Liver (tissue), 9 donors: ENCODE data around the gene AP2A2. TPM values are rescaled to one million over a fixed set of nuclear protein-coding genes. Genes with fewer than 3 reads are reported as not detected.
A peak's percentile ranks its signal among the peaks of the same experiment; 100 is the strongest.

Experiments
- DNase-seq: peaks from one replicate; pipeline ENCODE4 v3.0.0-alpha.2; 2017; ENCODE audit warnings: low spot score
- H3K27ac ChIP-seq, 2 donors: one replicate each; pipeline ENCODE4 v1.7.0; 2013; ENCODE audit warnings: inconsistent platforms in 2 of 2, low read length in 2 of 2, control low read depth in 1 of 2, low read depth in 1 of 2, mild to moderate bottlenecking in 1 of 2
- H3K27me3 ChIP-seq, 4 donors: one replicate each; pipeline versions ENCODE4 v1.6.1 to v1.7.0; 2013; ENCODE audit warnings: low read length in 3 of 4, inconsistent platforms in 1 of 4, mild to moderate bottlenecking in 1 of 4, moderate library complexity in 1 of 4; ENCODE audit not compliant: control insufficient read depth in 4 of 4, insufficient read depth in 4 of 4
- H3K36me3 ChIP-seq, 4 donors: one replicate each; pipeline versions ENCODE4 v1.6.1 to v1.7.0; 2013; ENCODE audit warnings: low read length in 3 of 4, mild to moderate bottlenecking in 3 of 4, low read depth in 1 of 4, moderate library complexity in 1 of 4; ENCODE audit not compliant: control insufficient read depth in 4 of 4, insufficient read depth in 3 of 4
- H3K4me1 ChIP-seq, 4 donors: one replicate each; pipeline versions ENCODE4 v1.6.1 to v1.7.0; 2013; ENCODE audit warnings: low read length in 3 of 4, mild to moderate bottlenecking in 3 of 4, moderate library complexity in 1 of 4; ENCODE audit not compliant: control insufficient read depth in 4 of 4, insufficient read depth in 4 of 4
- H3K4me3 ChIP-seq, 3 donors: one replicate each; pipeline versions ENCODE4 v1.6.1 to v1.7.0; 2013; ENCODE audit warnings: low read length in 3 of 3, control low read depth in 1 of 3, low read depth in 1 of 3, mild to moderate bottlenecking in 1 of 3
- H3K9ac ChIP-seq, 2 donors: one replicate each; pipeline ENCODE4 v1.7.0; 2013; ENCODE audit warnings: low read length in 2 of 2, mild to moderate bottlenecking in 2 of 2, moderate library complexity in 2 of 2, control low read depth in 1 of 2, low read depth in 1 of 2
- H3K9me3 ChIP-seq, 4 donors: one replicate each; pipeline versions ENCODE4 v1.6.1 to v1.7.0; 2013; ENCODE audit warnings: low read length in 3 of 4; ENCODE audit not compliant: control insufficient read depth in 4 of 4
- CTCF ChIP-seq: fragments of 150-350 bp; IDR thresholded peaks from 2 replicates; pipeline ENCODE4 v1.5.1; 2017; ENCODE audit warnings: improper control_type of control experiment, low read depth, low read length; ENCODE audit not compliant: missing input control
- EGR1 ChIP-seq, 2 donors: IDR thresholded peaks; 2 replicates each; pipeline ENCODE4 v1.6.1; 2016 to 2018; ENCODE audit warnings: antibody characterized with exemption in 2 of 2, low read depth in 2 of 2
- FOXA1 ChIP-seq: IDR thresholded peaks from 2 replicates; pipeline ENCODE4 v1.6.1; 2016; ENCODE audit warnings: antibody characterized with exemption
- FOXA2 ChIP-seq: IDR thresholded peaks from 2 replicates; pipeline ENCODE4 v1.6.1; 2016; ENCODE audit warnings: antibody characterized with exemption
- HNF4A ChIP-seq, 2 donors: conservative IDR thresholded peaks; 2 replicates each; pipeline ENCODE4 v1.6.1; 2016; ENCODE audit warnings: antibody characterized with exemption in 2 of 2, mild to moderate bottlenecking in 2 of 2
- RAD21 ChIP-seq, 2 donors: IDR thresholded peaks; 2 replicates each; pipeline ENCODE4 v1.6.1; 2016; ENCODE audit warnings: antibody characterized with exemption in 2 of 2, mild to moderate bottlenecking in 2 of 2
- RXRA ChIP-seq, 2 donors: IDR thresholded peaks; 2 replicates each; pipeline ENCODE4 v1.6.1; 2017 to 2018; ENCODE audit warnings: antibody characterized with exemption in 2 of 2, mild to moderate bottlenecking in 1 of 2
- ZBTB33 ChIP-seq: IDR thresholded peaks from 2 replicates; pipeline ENCODE4 v1.6.1; 2016; ENCODE audit warnings: antibody characterized with exemption
- WGBS: extraction: QIAGEN DNeasy Blood & Tissue Kit; methylation state at CpG from one replicate; pipeline ENCODE4 v1.1.7; 2013; 5-methylcytosine and 5-hydroxymethylcytosine counted together
- polyA plus RNA-seq, 2 donors: library from polyadenylated mRNA; stranded (reverse) in 1 of 2; unstranded in 1 of 2; fragments of 200-250 nt in 1 of 2; fragments of >200 nt in 1 of 2; fragmentation: Nextera tagmentation in 1 of 2; extraction: Ambion mirVana in 1 of 2; gene quantifications; one replicate each; pipeline versions ENCODE4 v1.2.1 to v1.2.3, GENCODE V29; 2013 to 2015
- total RNA-seq, 2 donors: library from RNA; depleted of rRNA; stranded (reverse); fragments of >200 nt; gene quantifications; one replicate each; pipeline ENCODE4 v1.2.3, GENCODE V29; 2014
- donor health status: healthy.
- donor health status: healthy.
- donor health status: healthy.
- donor health status: healthy.
- donor health status: healthy.

Gene AP2A2
- total RNA-seq (10 to 100 TPM; 20.5 to 39.7 TPM), polyA plus RNA-seq (10 to 100 TPM; 22.0 to 25.5 TPM)

- no peaks in the 10 kb centered on the region for H3K27me3 ChIP-seq
- peak within 1 kb of the TSS; percentile 53 to 98 (median 62) for H3K4me3 ChIP-seq
- no peaks in the 10 kb centered on the region for H3K36me3 ChIP-seq
- TF ChIP-seq RAD21 (IDR thresholded peaks at IDR 0.05) (peak in 1 of 2 donors; percentile 28), CTCF (peak; percentile 81), EGR1 (IDR thresholded peaks at IDR 0.05; ENCODE audit: low read depth in 2 of 2) (no peak)
- peak; percentile 93 for DNase-seq
- peak within 1 kb of the TSS; percentile 64 to 88 for H3K27ac ChIP-seq
- 4% methylated on average over 124 of the region's 124 CpGs for WGBS
- H3K9ac ChIP-seq = peak within 1 kb of the TSS; percentile 21 to 92
- peaks cover 5 to 35% (median 32%) of the 10 kb centered on the region in 4 donors for H3K4me1 ChIP-seq
- no peaks in the 10 kb centered on the region for H3K9me3 ChIP-seq
Measured at GRCh38 chr11:925496-926301, at the start of gene AP2A2. TSS of gene AP2A2 (plus strand) at chr11:925870. CDS start at chr11:926022, 152 bp downstream.

DNA sequence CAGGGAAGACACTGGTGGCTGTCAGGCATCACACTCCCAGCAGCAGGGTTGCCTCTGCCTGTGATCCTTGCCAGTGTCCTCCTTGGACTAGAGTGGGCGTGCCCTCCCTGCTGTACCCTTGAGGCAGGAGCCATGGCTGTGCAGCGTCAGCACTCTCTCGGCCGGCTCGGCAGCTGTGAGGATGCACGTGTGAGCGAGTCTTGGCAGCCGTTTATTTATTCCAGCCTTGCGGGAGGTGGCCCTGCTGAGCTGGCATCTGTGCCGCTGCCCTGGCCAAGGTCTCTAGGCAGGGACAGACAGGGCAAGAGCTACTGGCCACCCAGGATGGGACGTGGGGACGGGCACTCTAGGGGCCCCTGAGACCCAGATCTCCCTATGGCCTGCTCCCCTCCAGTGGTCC lies 49.1 kb upstream of the AP2A2 start:
- Histone ChIP-seq H3K9ac (no peak overlapping the region), H3K27me3 (no peaks in the 10 kb centered on the region), H3K27ac (no peak overlapping the region), H3K4me3 (no peak overlapping the region), H3K4me1 (peaks cover 3 to 10% (median 6%) of the 10 kb centered on the region in 4 donors), H3K9me3 (no peaks in the 10 kb centered on the region), H3K36me3 (peaks cover 0 to 16% (median 8%) of the 10 kb centered on the region in 4 donors)
- TF ChIP-seq ZBTB33 (no peak), HNF4A (conservative IDR thresholded peaks at IDR 0.05) (peak in 1 of 2 donors; percentile 59), RXRA (IDR thresholded peaks at IDR 0.05) (peak; percentile 54 to 63), RAD21 (IDR thresholded peaks at IDR 0.05) (peak in 1 of 2 donors; percentile 42), CTCF (no peak)
- no peak for DNase-seq
- 38% methylated on average over 12 of the region's 12 CpGs for WGBS

GRCh38 chr11:877565-877964 lies 48.1 kb upstream of the AP2A2 start:
- H3K4me3 ChIP-seq = no peak overlapping the region
- H3K9ac ChIP-seq = no peak overlapping the region
- TF ChIP-seq RAD21 (IDR thresholded peaks at IDR 0.05) (no peak), FOXA1 (no peak), HNF4A (conservative IDR thresholded peaks at IDR 0.05) (no peak), FOXA2 (no peak)
- H3K9me3 ChIP-seq = no peaks in the 10 kb centered on the region
- H3K36me3 ChIP-seq = peaks cover 4 to 16% (median 9%) of the 10 kb centered on the region in 4 donors
- H3K27ac ChIP-seq = no peak overlapping the region
- WGBS = 94% methylated on average over 11 of the region's 11 CpGs
- DNase-seq = peak; percentile 68
- no peaks in the 10 kb centered on the region for H3K27me3 ChIP-seq
- peaks cover 3 to 10% (median 6%) of the 10 kb centered on the region in 4 donors for H3K4me1 ChIP-seq
